Measurements from ENCODE around the gene MYL2. TPM values are rescaled to one million over a fixed set of nuclear protein-coding genes. Genes with fewer than 3 reads are reported as not detected.

The MYL2 gene
- total RNA-seq, 1 donor from 2014 or later, result 0.26 TPM

- DNase-seq (ENCODE audit: low read depth in 2 of 2), result no peak
These were observed 23.8 kb downstream of the MYL2 start for GRCh38 chr12:110896559-110896958.

- no peak for DNase-seq (ENCODE audit: low read depth in 2 of 2)
These were observed 26.4 kb downstream of the MYL2 start for GRCh38 chr12:110893956-110894355.

- no peak for DNase-seq (ENCODE audit: low read depth in 2 of 2)
These were observed 31.0 kb downstream of the MYL2 start for GRCh38 chr12:110889361-110889760.

GRCh38 chr12:110888256-110888991, 32.0 kb downstream of the MYL2 start:
- DNase-seq (ENCODE audit: low read depth in 2 of 2), result no peak

- no peak for DNase-seq (ENCODE audit: low read depth in 2 of 2)
These were observed 35.1 kb downstream of the MYL2 start for GRCh38 chr12:110885152-110885840.

- no peak for DNase-seq (ENCODE audit: low read depth in 2 of 2)
These were observed 37.1 kb downstream of the MYL2 start for GRCh38 chr12:110883251-110883650.

- DNase-seq (ENCODE audit: low read depth in 2 of 2), result no peak
These were observed 39.7 kb downstream of the MYL2 start for GRCh38 chr12:110880651-110881050.

GRCh38 chr12:110874781-110875180, 45.6 kb downstream of the MYL2 start:
- DNase-seq (ENCODE audit: low read depth in 2 of 2), result no peak

GRCh38 chr12:110874351-110874750, 46.0 kb downstream of the MYL2 start:
- no peak for DNase-seq (ENCODE audit: low read depth in 2 of 2)

GRCh38 chr12:110872100-110872499, 48.3 kb downstream of the MYL2 start:
- no peak for DNase-seq (ENCODE audit: low read depth in 2 of 2)

GRCh38 chr12:110869803-110870202, 50.6 kb downstream of the MYL2 start:
- DNase-seq (ENCODE audit: low read depth in 2 of 2), result no peak

- no peak for DNase-seq (ENCODE audit: low read depth in 2 of 2)
These were observed 51.4 kb downstream of the MYL2 start for GRCh38 chr12:110869026-110869425.

GRCh38 chr12:110865521-110865920, 54.9 kb downstream of the MYL2 start:
- no peak for DNase-seq (ENCODE audit: low read depth in 2 of 2)

- DNase-seq (ENCODE audit: low read depth in 2 of 2), result no peak
These were observed 57.2 kb downstream of the MYL2 start for GRCh38 chr12:110863161-110863560.

GRCh38 chr12:110862329-110862728, 58.0 kb downstream of the MYL2 start:
- DNase-seq (ENCODE audit: low read depth in 2 of 2), result no peak

GRCh38 chr12:110861729-110862128, 58.6 kb downstream of the MYL2 start:
- DNase-seq (ENCODE audit: low read depth in 2 of 2), result no peak

Other genes with a start within 250 kb of the MYL2 start
- 2.6 and 3.9 TPM in 2 replicates for gene HVCN1, start 231.5 kb downstream of the MYL2 start, total RNA-seq
- gene PPP1CC, start 177.7 kb downstream of the MYL2 start, total RNA-seq, result 86.0 and 112 TPM in 2 replicates
- not detected in 2 replicates for gene CCDC63, start 73.6 kb downstream of the MYL2 start, total RNA-seq
- not detected in 2 replicates for gene CUX2, start 113.6 kb upstream of the MYL2 start, total RNA-seq